Endothelial cell of umbilical vein (primary cell): ENCODE results near the gene C2CD5. TPM values are rescaled to one million over a fixed set of nuclear protein-coding genes. Genes with fewer than 3 reads are reported as not detected.

ENCODE experiments used
- BruUV-seq: library from RNA; stranded (reverse); fragments of 400-500 nt; replicated peaks from 2 replicates; lab custom pipeline; 2021; lab: Mats Ljungman, UMichigan
- CTCF ChIA-PET: fragments of 300-600, 350-600 bp; sonication (Branson Sonifier 250); formaldehyde crosslinking; loops from one replicate; lab custom pipeline; 2021; ENCODE audit warnings: antibody characterized with exemption, inconsistent platforms; lab: Charles Lee
- POLR2A ChIA-PET: fragments of 300-600, 350-600 bp; sonication (Branson Sonifier 250); formaldehyde crosslinking; loops from one replicate; lab custom pipeline; 2021; ENCODE audit warnings: antibody characterized with exemption, inconsistent platforms; lab: Charles Lee
- DNase-seq: peaks from one replicate; pipeline ENCODE4 v3.0.0-alpha.2; 2011; ENCODE audit warnings: low read depth, low spot score
- FAIRE-seq: peaks from 2 replicates; lab custom pipeline; 2011; peaks lifted over from hg19 to GRCh38; lab: Jason Lieb, UNC
- H2AFZ ChIP-seq: 2 replicates; pipeline ENCODE4 v1.6.0; 2012; ENCODE audit warnings: low read depth, low read length, control low read depth, inconsistent platforms
- H3K27ac ChIP-seq: 2 replicates; pipeline ENCODE4 v1.5.1; 2011; ENCODE audit warnings: low read depth, mild to moderate bottlenecking, control low read depth, low read length, moderate library complexity; ENCODE audit not compliant: insufficient read depth
- H3K27me3 ChIP-seq, 2 experiments: 2 replicates each; pipeline versions ENCODE4 v1.6.0 to v1.6.1; 2011; ENCODE audit warnings: low read length in 2 of 2, mixed read lengths in 1 of 2; ENCODE audit not compliant: control insufficient read depth in 2 of 2, insufficient read depth in 2 of 2
- H3K36me3 ChIP-seq, 2 experiments: 2 replicates in 1 of 2; 3 replicates in 1 of 2; pipeline ENCODE4 v1.5.1; 2011; ENCODE audit warnings: low read length in 2 of 2, mild to moderate bottlenecking in 1 of 2, moderate library complexity in 1 of 2; ENCODE audit not compliant: control insufficient read depth in 2 of 2, insufficient read depth in 2 of 2; ENCODE audit errors: extremely low read depth in 1 of 2
- H3K4me1 ChIP-seq: 3 replicates; pipeline ENCODE4 v1.5.1; 2011; ENCODE audit warnings: mild to moderate bottlenecking, low read length; ENCODE audit not compliant: control insufficient read depth, insufficient read depth; ENCODE audit errors: extremely low read depth
- H3K4me2 ChIP-seq: 2 replicates; pipeline ENCODE4 v1.6.1; 2011; ENCODE audit warnings: low read length, control low read depth, mixed read lengths; ENCODE audit not compliant: insufficient read depth
- H3K4me3 ChIP-seq, 3 experiments: fragments of 200-600 bp in 1 of 3; sonication (generic), shearing (Covaris generic) in 1 of 3; replicated peaks in 1 of 3; 2 replicates each; pipeline ENCODE4 v1.5.1; 2011 to 2016; ENCODE audit warnings: control low read depth in 3 of 3, low read length in 3 of 3, mild to moderate bottlenecking in 2 of 3, inconsistent platforms in 1 of 3, low read depth in 1 of 3, moderate library complexity in 1 of 3; ENCODE audit not compliant: insufficient read depth in 1 of 3
- H3K79me2 ChIP-seq: 2 replicates; pipeline ENCODE4 v1.6.0; 2012; ENCODE audit warnings: low read length, inconsistent platforms; ENCODE audit not compliant: control insufficient read depth, insufficient read depth
- H3K9ac ChIP-seq: replicated peaks from 2 replicates; pipeline ENCODE3; 2011; ENCODE audit warnings: low read length, control low read depth; ENCODE audit not compliant: insufficient read depth; ENCODE audit errors: extremely low read depth
- H3K9me1 ChIP-seq: replicated peaks from 3 replicates; pipeline ENCODE4 v1.6.0; 2011; ENCODE audit warnings: mild to moderate bottlenecking, low read length; ENCODE audit not compliant: control insufficient read depth, insufficient read depth; ENCODE audit errors: extremely low read depth
- H3K9me3 ChIP-seq: replicated peaks from 2 replicates; pipeline ENCODE4 v1.5.1; 2012; ENCODE audit warnings: low read length, inconsistent platforms; ENCODE audit not compliant: control insufficient read depth, insufficient read depth
- H4K20me1 ChIP-seq: replicated peaks from 2 replicates; pipeline ENCODE3; 2011; ENCODE audit warnings: mild to moderate bottlenecking, low read length; ENCODE audit not compliant: control insufficient read depth, insufficient read depth; ENCODE audit errors: extremely low read depth
- EZH2 ChIP-seq: IDR thresholded peaks from 2 replicates; pipeline ENCODE4 v1.6.1; 2012; ENCODE audit warnings: borderline replicate concordance, low read depth, mild to moderate bottlenecking, moderate library complexity, low read length, inconsistent platforms; ENCODE audit not compliant: severe bottlenecking
- FOS ChIP-seq: IDR thresholded peaks from 2 replicates; pipeline ENCODE4 v1.6.1; 2011; ENCODE audit warnings: mild to moderate bottlenecking, low read length, moderate library complexity, borderline replicate concordance; ENCODE audit not compliant: insufficient read depth
- GATA2 ChIP-seq: IDR thresholded peaks from 2 replicates; pipeline ENCODE4 v1.7.0; 2011; ENCODE audit warnings: low read depth, mild to moderate bottlenecking, moderate library complexity, mixed read lengths, low read length; ENCODE audit not compliant: insufficient read length, insufficient read depth
- JUN ChIP-seq: IDR thresholded peaks from 2 replicates; pipeline ENCODE4 v1.6.1; 2011; ENCODE audit warnings: borderline replicate concordance, low read depth; ENCODE audit not compliant: insufficient read length, insufficient read depth
- MYC ChIP-seq: IDR thresholded peaks from one replicate; pipeline ENCODE4 v1.6.1; 2011; ENCODE audit warnings: mild to moderate bottlenecking, low read depth, low read length
- POLR2A ChIP-seq: IDR thresholded peaks from 2 replicates; pipeline ENCODE4 v1.6.1; 2012; ENCODE audit warnings: low read depth, mild to moderate bottlenecking, control low read depth, low read length
- POLR2AphosphoS5 ChIP-seq: IDR thresholded peaks from 2 replicates; pipeline ENCODE4 v1.6.1; 2012; ENCODE audit warnings: low read depth, mild to moderate bottlenecking, control low read depth, low read length, moderate library complexity; ENCODE audit not compliant: insufficient read depth
- dilution Hi-C: fragments of 300-500 bp; cut with MboI; formaldehyde crosslinking; loops from one replicate; pipeline ENCODE4 v1.15.0; 2019; ENCODE audit warnings: low sequenced_read_pairs; ENCODE audit not compliant: extremely low pct_ligation_motif_present
- intact Hi-C: fragments of 100-400 bp; cut with micrococcal nuclease; formaldehyde crosslinking; loops from one replicate; pipeline ENCODE4 v1.10.0; 2022
- polyA plus RNA-seq, 4 experiments: library from polyadenylated mRNA; depleted of rRNA in 3 of 4; stranded (reverse) in 3 of 4; unstranded in 1 of 4; fragments of >200 nt; gene quantifications; 2 replicates each; pipeline versions ENCODE4 v1.2.1 to v1.2.3, GENCODE V29; 2011 to 2012; ENCODE audit warnings: missing spikeins in 1 of 4
- total RNA-seq: library from RNA; stranded (reverse); gene quantifications from 2 replicates; pipeline ENCODE4 v1.2.3, GENCODE V29; 2021
- TF ChIP-seq, protein P1 (sequence below): IDR thresholded peaks from 2 replicates; pipeline ENCODE4 v1.6.1; 2011; ENCODE audit not compliant: insufficient read depth, insufficient read length
- TF ChIP-seq, protein P2 (sequence below), 2 donors: IDR thresholded peaks; 1 replicate in 1 of 2; 2 replicates in 1 of 2; pipeline ENCODE4 v1.5.1; 2011; ENCODE audit warnings: low read length in 2 of 2, mild to moderate bottlenecking in 2 of 2, moderate library complexity in 2 of 2, control low read depth in 1 of 2, inconsistent platforms in 1 of 2, low read depth in 1 of 2; ENCODE audit not compliant: insufficient read depth in 1 of 2; ENCODE audit errors: extremely low read depth in 1 of 2

The C2CD5 gene
- total and polyA plus RNA-seq, 2 donors (not counting 3 experiments of a cell fraction or from before 2014, with no cell fraction given), result 12.9 to 32.9 TPM

DNA sequence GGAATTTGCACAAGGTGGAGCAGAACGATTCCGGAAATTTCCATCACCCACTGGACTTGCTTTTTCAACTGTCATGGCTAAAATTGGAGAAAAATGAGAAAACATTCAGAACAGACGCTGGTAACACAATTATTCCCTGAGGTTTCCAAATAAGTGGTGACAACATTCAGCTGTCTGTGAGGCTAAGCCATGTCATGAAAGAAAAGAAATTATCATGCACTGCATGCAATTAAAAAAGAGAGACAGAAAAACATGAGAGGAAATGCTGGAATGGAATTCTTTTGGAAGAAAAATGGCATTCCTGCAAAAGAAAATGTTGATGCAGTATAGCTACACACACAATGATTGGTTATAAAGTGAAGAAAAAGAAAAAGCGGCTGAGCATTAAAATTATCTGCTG is 87.3 kb downstream of the C2CD5 start:
- H3K79me2 ChIP-seq, result no peaks in the 10 kb centered on the region
- DNase-seq, result no peak
- H3K9ac ChIP-seq, result no peak overlapping the region
- no TSS peak for BruUV-seq
- no peaks in the 10 kb centered on the region for H3K27me3 ChIP-seq
- no peak for FAIRE-seq
- H3K36me3 ChIP-seq, result peaks cover 0 to 5% of the 10 kb centered on the region in 2 experiments
- POLR2A ChIA-PET, result no interaction called here
- H2AFZ ChIP-seq, result no peak overlapping the region
- H3K27ac ChIP-seq, result no peak overlapping the region
- no peaks in the 10 kb centered on the region for H4K20me1 ChIP-seq
- dilution Hi-C loops, result no loop called here
- intact Hi-C loops, result no loop called here
- H3K4me2 ChIP-seq, result no peak overlapping the region
- no peaks in the 10 kb centered on the region for H3K4me1 ChIP-seq
- no peaks in the 10 kb centered on the region for H3K9me3 ChIP-seq
- no peaks in the 10 kb centered on the region for H3K9me1 ChIP-seq
- CTCF ChIA-PET, result interaction anchor here (0.8 to 6.3 kb wide), 8 partner anchors 8 to 760 kb away, joined by 3 to 44 read pairs (median 6); no protein-coding TSS in a partner anchor
- TF ChIP-seq POLR2A (no peak), GATA2 (no peak), POLR2AphosphoS5 (no peak), FOS (no peak), MYC (no peak), JUN (no peak), EZH2 (no peak)
- TF ChIP-seq, protein P1, sequence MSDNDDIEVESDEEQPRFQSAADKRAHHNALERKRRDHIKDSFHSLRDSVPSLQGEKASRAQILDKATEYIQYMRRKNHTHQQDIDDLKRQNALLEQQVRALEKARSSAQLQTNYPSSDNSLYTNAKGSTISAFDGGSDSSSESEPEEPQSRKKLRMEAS, result no peak
- TF ChIP-seq, protein P2, sequence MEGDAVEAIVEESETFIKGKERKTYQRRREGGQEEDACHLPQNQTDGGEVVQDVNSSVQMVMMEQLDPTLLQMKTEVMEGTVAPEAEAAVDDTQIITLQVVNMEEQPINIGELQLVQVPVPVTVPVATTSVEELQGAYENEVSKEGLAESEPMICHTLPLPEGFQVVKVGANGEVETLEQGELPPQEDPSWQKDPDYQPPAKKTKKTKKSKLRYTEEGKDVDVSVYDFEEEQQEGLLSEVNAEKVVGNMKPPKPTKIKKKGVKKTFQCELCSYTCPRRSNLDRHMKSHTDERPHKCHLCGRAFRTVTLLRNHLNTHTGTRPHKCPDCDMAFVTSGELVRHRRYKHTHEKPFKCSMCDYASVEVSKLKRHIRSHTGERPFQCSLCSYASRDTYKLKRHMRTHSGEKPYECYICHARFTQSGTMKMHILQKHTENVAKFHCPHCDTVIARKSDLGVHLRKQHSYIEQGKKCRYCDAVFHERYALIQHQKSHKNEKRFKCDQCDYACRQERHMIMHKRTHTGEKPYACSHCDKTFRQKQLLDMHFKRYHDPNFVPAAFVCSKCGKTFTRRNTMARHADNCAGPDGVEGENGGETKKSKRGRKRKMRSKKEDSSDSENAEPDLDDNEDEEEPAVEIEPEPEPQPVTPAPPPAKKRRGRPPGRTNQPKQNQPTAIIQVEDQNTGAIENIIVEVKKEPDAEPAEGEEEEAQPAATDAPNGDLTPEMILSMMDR (IDR thresholded peaks at IDR 0.05; ENCODE audit: extremely low read depth in 1 of 2, insufficient read depth in 1 of 2, low read depth in 1 of 2, low read length in 2 of 2), result no peak
- H3K4me3 ChIP-seq, result no peak overlapping the region
